Measurements from ENCODE around the gene PTGR2. TPM values are rescaled to one million over a fixed set of nuclear protein-coding genes. Genes with fewer than 3 reads are reported as not detected.
"Not testable (repeated sequence)": the region's sequence is repeated elsewhere in the genome, so short reads cannot be mapped to it uniquely, and the experiment has no call there.

The PTGR2 gene
- polyA plus RNA-seq, 4 donors: 8.2 to 15.7 (median 13.4) TPM

DNA sequence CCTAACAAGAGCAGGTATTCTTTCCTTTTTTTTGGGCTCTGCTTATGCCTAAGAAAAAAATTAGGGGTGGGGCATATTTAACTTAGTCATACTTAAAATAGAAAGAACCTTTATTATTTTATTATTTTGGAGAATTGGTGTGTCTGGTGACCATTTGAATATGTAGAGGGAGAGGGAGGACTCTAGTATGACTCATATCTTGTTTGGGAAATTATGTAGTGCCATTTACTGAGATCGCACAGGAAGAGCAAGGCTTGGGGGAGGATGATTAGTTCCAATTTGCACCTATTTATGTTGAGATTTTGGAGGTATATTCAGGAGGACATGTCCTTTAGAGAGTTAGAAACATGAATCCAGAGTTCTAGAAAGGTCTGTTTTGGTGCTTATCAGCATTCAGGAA, 44.9 kb downstream of the PTGR2 start:
- Histone ChIP-seq H3K27me3 (ENCODE audit: control insufficient read depth in 3 of 3, insufficient read depth in 3 of 3, low read length in 3 of 3) (no peaks in the 10 kb centered on the region), H3K27ac (ENCODE audit: low read depth in 1 of 3, low read length in 2 of 3) (no peak overlapping the region), H3K4me1 (ENCODE audit: control insufficient read depth in 3 of 3, insufficient read depth in 2 of 3, low read depth in 1 of 3, low read length in 2 of 3) (no peaks in the 10 kb centered on the region), H3K4me3 (ENCODE audit: low read depth in 1 of 3, low read length in 3 of 3) (no peak overlapping the region), H3K36me3 (ENCODE audit: control insufficient read depth in 3 of 3, insufficient read depth in 2 of 3, low read depth in 1 of 3, low read length in 3 of 3) (peaks cover 11 to 41% (median 41%) of the 10 kb centered on the region in 3 donors), H3K9me3 (ENCODE audit: control insufficient read depth in 2 of 2, insufficient read depth in 1 of 2, low read depth in 1 of 2, low read length in 1 of 2) (no peaks in the 10 kb centered on the region)
- DNase-seq (no peak), FAIRE-seq (no peak)
- 62 to 92% (median 77%) methylated on average over 1 of the region's 1 CpG for WGBS, 3 donors

DNA sequence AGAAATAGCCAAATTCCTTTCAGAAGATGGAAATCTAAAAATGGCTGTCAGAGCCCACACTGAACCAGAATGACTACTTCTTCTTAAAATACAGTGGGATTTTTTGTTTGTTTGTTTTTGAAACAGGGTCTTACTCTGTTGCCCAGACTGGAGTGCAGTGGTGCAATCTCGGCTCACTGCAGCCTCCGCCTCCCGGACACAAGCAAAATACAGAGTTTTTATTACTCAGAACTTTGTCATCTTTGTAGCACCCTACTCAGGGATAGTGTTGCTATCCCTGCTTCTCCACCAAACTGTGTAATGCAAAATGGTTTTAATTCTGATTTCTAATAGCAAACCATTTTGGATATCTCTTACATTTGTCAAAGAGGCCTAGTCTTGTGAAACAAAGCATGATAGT, 51.4 kb downstream of the PTGR2 start:
- Histone ChIP-seq H3K4me3 (ENCODE audit: low read depth in 1 of 3, low read length in 3 of 3) (no peak overlapping the region), H3K27me3 (ENCODE audit: control insufficient read depth in 3 of 3, insufficient read depth in 3 of 3, low read length in 3 of 3) (no peaks in the 10 kb centered on the region), H3K4me1 (ENCODE audit: control insufficient read depth in 3 of 3, insufficient read depth in 2 of 3, low read depth in 1 of 3, low read length in 2 of 3) (no peaks in the 10 kb centered on the region), H3K36me3 (ENCODE audit: control insufficient read depth in 3 of 3, insufficient read depth in 2 of 3, low read depth in 1 of 3, low read length in 3 of 3) (peaks cover 21 to 48% (median 30%) of the 10 kb centered on the region in 3 donors), H3K27ac (ENCODE audit: low read depth in 1 of 3, low read length in 2 of 3) (no peak overlapping the region), H3K9me3 (ENCODE audit: control insufficient read depth in 2 of 2, insufficient read depth in 1 of 2, low read depth in 1 of 2, low read length in 1 of 2) (no peaks in the 10 kb centered on the region)
- no peak for FAIRE-seq
- no peak for DNase-seq
- WGBS, 3 donors: 78 to 81% (median 80%) methylated on average over 3 of the region's 3 CpGs

DNA sequence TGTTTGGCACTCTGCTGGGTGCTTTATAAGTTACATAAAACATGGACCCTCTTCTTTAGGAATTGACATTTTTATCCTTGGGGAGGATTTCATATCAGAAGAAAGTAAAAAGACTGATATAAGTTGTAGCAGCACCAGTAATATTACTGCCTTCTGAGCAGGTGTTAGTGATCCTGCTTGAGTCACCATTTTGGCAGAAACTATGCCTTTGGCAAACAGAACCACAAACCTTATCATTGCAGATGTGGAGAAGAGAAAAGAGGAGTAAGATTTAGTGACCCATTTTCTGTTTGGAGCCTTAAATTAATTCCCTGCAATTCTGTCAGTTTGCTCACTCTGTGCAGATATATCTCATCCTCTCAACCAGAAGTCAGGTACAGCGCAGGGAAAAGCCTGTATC, 58.0 kb downstream of the PTGR2 start:
- Histone ChIP-seq H3K27me3 (ENCODE audit: control insufficient read depth in 3 of 3, insufficient read depth in 3 of 3, low read length in 3 of 3) (no peaks in the 10 kb centered on the region), H3K27ac (ENCODE audit: low read depth in 1 of 3, low read length in 2 of 3) (no peak overlapping the region), H3K4me1 (ENCODE audit: control insufficient read depth in 3 of 3, insufficient read depth in 2 of 3, low read depth in 1 of 3, low read length in 2 of 3) (no peaks in the 10 kb centered on the region), H3K9me3 (ENCODE audit: control insufficient read depth in 2 of 2, insufficient read depth in 1 of 2, low read depth in 1 of 2, low read length in 1 of 2) (no peaks in the 10 kb centered on the region), H3K36me3 (ENCODE audit: control insufficient read depth in 3 of 3, insufficient read depth in 2 of 3, low read depth in 1 of 3, low read length in 3 of 3) (peaks cover 18 to 41% (median 26%) of the 10 kb centered on the region in 3 donors), H3K4me3 (ENCODE audit: low read depth in 1 of 3, low read length in 3 of 3) (no peak overlapping the region)
- no peak for FAIRE-seq
- no peak for DNase-seq
- WGBS, 3 donors: 100% methylated on average over 1 of the region's 1 CpG

DNA sequence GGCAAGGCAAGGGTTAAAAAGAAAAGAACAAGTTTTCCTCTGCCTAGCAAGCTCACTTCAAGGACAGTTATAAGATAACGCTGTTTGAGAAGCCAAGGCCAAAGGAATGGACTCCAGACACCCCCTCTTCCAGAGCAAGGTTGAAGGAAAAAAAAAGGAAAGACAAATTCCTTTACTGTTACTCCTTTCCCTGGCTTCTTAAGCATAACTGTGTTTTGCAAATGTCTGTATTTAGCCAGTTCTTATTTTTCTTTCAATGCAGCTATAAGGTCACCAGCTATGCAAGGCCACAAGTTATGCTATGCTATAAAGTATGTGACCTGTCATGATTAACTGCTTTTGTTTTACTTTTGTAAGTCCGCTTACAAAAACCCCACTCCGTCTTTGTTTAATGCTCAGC, 61.6 kb downstream of the PTGR2 start:
- Histone ChIP-seq H3K9me3 (ENCODE audit: control insufficient read depth in 2 of 2, insufficient read depth in 1 of 2, low read depth in 1 of 2, low read length in 1 of 2) (no peaks in the 10 kb centered on the region), H3K27ac (ENCODE audit: low read depth in 1 of 3, low read length in 2 of 3) (no peak overlapping the region), H3K4me1 (ENCODE audit: control insufficient read depth in 3 of 3, insufficient read depth in 2 of 3, low read depth in 1 of 3, low read length in 2 of 3) (no peaks in the 10 kb centered on the region), H3K27me3 (ENCODE audit: control insufficient read depth in 3 of 3, insufficient read depth in 3 of 3, low read length in 3 of 3) (no peaks in the 10 kb centered on the region), H3K4me3 (ENCODE audit: low read depth in 1 of 3, low read length in 3 of 3) (no peak overlapping the region), H3K36me3 (ENCODE audit: control insufficient read depth in 3 of 3, insufficient read depth in 2 of 3, low read depth in 1 of 3, low read length in 3 of 3) (peaks cover 13 to 39% (median 15%) of the 10 kb centered on the region in 3 donors)
- DNase-seq: no peak
- WGBS, 3 donors: 81 to 85% (median 81%) methylated on average over 3 of the region's 3 CpGs
- no peak for FAIRE-seq

DNA sequence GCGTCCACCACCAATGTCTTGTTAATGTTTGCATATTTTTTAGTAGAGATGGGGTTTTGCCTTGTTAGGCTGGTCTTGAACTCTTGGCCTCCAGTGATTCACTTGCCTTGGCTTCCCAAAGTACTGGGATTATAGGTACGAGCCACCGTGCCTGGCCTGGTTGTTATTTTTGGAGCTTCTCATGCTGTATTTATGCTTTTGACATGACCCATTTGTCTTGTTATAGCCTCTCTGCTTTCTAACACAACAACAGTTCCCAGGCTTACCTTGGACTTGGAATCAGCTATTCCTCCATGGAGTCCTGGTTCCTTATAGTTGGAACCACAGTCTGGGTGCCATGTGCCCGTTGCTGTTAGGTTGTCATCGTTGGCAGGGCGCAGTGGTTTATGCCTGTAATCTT, 64.7 kb downstream of the PTGR2 start:
- Histone ChIP-seq H3K36me3 (ENCODE audit: control insufficient read depth in 3 of 3, insufficient read depth in 2 of 3, low read depth in 1 of 3, low read length in 3 of 3) (peaks cover 9 to 46% (median 10%) of the 10 kb centered on the region in 3 donors), H3K4me3 (ENCODE audit: low read depth in 1 of 3, low read length in 3 of 3) (no peak overlapping the region), H3K4me1 (ENCODE audit: control insufficient read depth in 3 of 3, insufficient read depth in 2 of 3, low read depth in 1 of 3, low read length in 2 of 3) (no peaks in the 10 kb centered on the region), H3K27ac (ENCODE audit: low read depth in 1 of 3, low read length in 2 of 3) (no peak overlapping the region), H3K27me3 (ENCODE audit: control insufficient read depth in 3 of 3, insufficient read depth in 3 of 3, low read length in 3 of 3) (no peaks in the 10 kb centered on the region), H3K9me3 (ENCODE audit: control insufficient read depth in 2 of 2, insufficient read depth in 1 of 2, low read depth in 1 of 2, low read length in 1 of 2) (no peaks in the 10 kb centered on the region)
- DNase-seq: no peak
- no peak for FAIRE-seq
- 88 to 95% (median 88%) methylated on average over 6 of the region's 6 CpGs for WGBS, 3 donors

DNA sequence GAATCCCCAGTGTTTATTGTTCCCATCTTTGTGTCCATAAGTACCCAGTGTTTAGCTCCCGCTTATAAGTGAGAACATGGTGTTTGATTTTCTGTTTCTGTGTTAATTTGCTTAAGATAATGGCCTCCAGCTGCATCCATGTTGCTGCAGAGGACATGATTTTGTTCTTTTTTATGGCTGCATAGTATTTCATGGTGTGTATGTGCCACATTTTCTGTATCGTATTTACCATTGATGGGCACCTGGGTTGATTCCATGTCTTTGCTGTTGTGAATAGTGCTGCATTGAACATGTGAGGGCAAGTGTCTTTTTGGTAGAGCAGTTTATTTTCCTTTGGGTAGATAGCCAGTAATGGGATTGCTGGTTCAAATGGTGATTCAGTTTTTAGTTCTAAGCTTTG, 67.8 kb downstream of the PTGR2 start:
- H3K4me1 ChIP-seq (ENCODE audit: control insufficient read depth in 3 of 3, insufficient read depth in 2 of 3, low read depth in 1 of 3, low read length in 2 of 3); H3K4me3 ChIP-seq (ENCODE audit: low read depth in 1 of 3, low read length in 3 of 3); DNase-seq; H3K9me3 ChIP-seq (ENCODE audit: control insufficient read depth in 2 of 2, insufficient read depth in 1 of 2, low read depth in 1 of 2, low read length in 1 of 2); H3K27ac ChIP-seq (ENCODE audit: low read depth in 1 of 3, low read length in 2 of 3); H3K27me3 ChIP-seq (ENCODE audit: control insufficient read depth in 3 of 3, insufficient read depth in 3 of 3, low read length in 3 of 3); FAIRE-seq: not testable (repeated sequence)
- H3K36me3 ChIP-seq (ENCODE audit: control insufficient read depth in 3 of 3, insufficient read depth in 2 of 3, low read depth in 1 of 3, low read length in 3 of 3): peaks cover 16 to 38% (median 24%) of the 10 kb centered on the region in 3 donors
- WGBS, 3 donors: 93 to 100% (median 98%) methylated on average over 2 of the region's 2 CpGs

DNA sequence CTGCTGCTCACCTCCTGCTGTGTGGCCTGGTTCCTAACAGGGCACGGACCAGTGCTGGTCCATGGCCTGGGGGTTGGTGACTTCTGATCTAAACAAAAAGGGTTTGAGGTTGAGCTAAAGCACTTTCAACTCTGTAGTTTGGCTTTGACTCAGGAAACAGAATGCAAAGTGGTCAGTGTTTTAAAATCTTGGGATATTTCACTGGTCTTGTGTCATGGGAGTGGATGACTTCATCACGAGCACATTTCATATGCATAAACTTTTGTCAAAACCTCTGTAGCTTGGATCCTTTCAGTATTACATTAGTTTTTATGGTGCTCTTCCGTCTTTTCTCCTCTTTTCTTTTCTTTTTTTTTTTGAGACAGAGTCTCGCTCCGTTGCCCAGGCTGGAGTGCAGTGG, 72.7 kb downstream of the PTGR2 start:
- Histone ChIP-seq H3K27ac (ENCODE audit: low read depth in 1 of 3, low read length in 2 of 3) (no peak overlapping the region), H3K36me3 (ENCODE audit: control insufficient read depth in 3 of 3, insufficient read depth in 2 of 3, low read depth in 1 of 3, low read length in 3 of 3) (peaks cover 21 to 38% (median 28%) of the 10 kb centered on the region in 3 donors), H3K27me3 (ENCODE audit: control insufficient read depth in 3 of 3, insufficient read depth in 3 of 3, low read length in 3 of 3) (no peaks in the 10 kb centered on the region), H3K4me1 (ENCODE audit: control insufficient read depth in 3 of 3, insufficient read depth in 2 of 3, low read depth in 1 of 3, low read length in 2 of 3) (no peaks in the 10 kb centered on the region), H3K9me3 (ENCODE audit: control insufficient read depth in 2 of 2, insufficient read depth in 1 of 2, low read depth in 1 of 2, low read length in 1 of 2) (no peaks in the 10 kb centered on the region), H3K4me3 (ENCODE audit: low read depth in 1 of 3, low read length in 3 of 3) (no peak overlapping the region)
- no peak for FAIRE-seq
- 82 to 84% (median 83%) methylated on average over 5 of the region's 5 CpGs for WGBS, 3 donors
- DNase-seq: no peak

Other genes with a start within 250 kb of the PTGR2 start
- gene ACOT6, start 239.3 kb upstream of the PTGR2 start, polyA plus RNA-seq: under 1 TPM in 2 of 4 donors, not detected in 2; 0.04 to 0.54 TPM
- gene DNAL1, start 206.8 kb upstream of the PTGR2 start, polyA plus RNA-seq: 1 to 10 TPM in 3 of 4 donors, under 1 TPM in 1; 0.54 to 5.4 (median 3.0) TPM
- 10 to 100 TPM; 10.8 to 23.5 (median 14.6) TPM for gene PNMA1, start 137.4 kb upstream of the PTGR2 start, polyA plus RNA-seq
- 10 to 100 TPM; 30.7 to 50.1 (median 36.7) TPM for gene ZNF410, start 35.0 kb downstream of the PTGR2 start, polyA plus RNA-seq
- gene FAM161B, start 98.3 kb downstream of the PTGR2 start, polyA plus RNA-seq: 1 to 10 TPM; 2.0 to 5.1 (median 3.1) TPM
- gene COQ6, start 98.5 kb downstream of the PTGR2 start, polyA plus RNA-seq: 10 to 100 TPM in 3 of 4 donors, 1 to 10 TPM in 1; 10.0 to 23.3 (median 18.8) TPM
- 10 to 100 TPM; 17.4 to 85.8 (median 31.1) TPM for gene ENTPD5, start 167.5 kb downstream of the PTGR2 start, polyA plus RNA-seq
- gene BBOF1, start 167.5 kb downstream of the PTGR2 start, polyA plus RNA-seq: 1 to 10 TPM in 3 of 4 donors, under 1 TPM in 1; 0.89 to 5.1 (median 1.9) TPM
- 10 to 100 TPM; 15.8 to 56.4 (median 30.5) TPM for gene ALDH6A1, start 232.6 kb downstream of the PTGR2 start, polyA plus RNA-seq
- gene LIN52, start 233.1 kb downstream of the PTGR2 start, polyA plus RNA-seq: 10 to 100 TPM in 3 of 4 donors, 1 to 10 TPM in 1; 6.1 to 22.1 (median 11.1) TPM